ENCODE data around the gene FGF11. TPM values are rescaled to one million over a fixed set of nuclear protein-coding genes. Genes with fewer than 3 reads are reported as not detected.
A peak's percentile ranks its signal among the peaks of the same experiment; 100 is the strongest.

The FGF11 gene
- total and polyA plus RNA-seq, 2 donors (not counting 1 experiment from before 2014, with no cell fraction given), result 0.33 to 0.87 TPM

DNA sequence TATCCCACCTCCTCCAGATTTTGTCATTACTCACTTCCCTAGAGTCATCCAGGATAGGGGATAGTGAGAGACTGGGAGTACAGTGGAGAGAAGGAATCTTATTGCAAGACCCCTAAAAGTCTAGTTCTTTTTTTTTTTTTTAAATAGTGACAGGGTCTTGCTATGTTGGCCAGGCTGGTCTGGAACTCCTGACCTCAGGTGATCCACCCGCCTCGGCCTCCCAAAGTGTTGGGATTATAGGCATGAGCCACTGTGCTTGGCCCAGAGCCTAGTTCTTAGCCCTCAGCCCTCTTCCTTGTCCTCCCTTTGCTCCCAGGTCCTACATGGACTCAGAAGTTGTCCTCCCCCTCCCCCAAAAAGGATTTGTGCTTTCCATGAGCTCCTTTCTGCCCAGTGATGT lies 2.8 kb downstream of the FGF11 start:
- TF ChIP-seq EZH2 (IDR thresholded peaks at IDR 0.05; ENCODE audit: low read length, missing control alignments), result no peak
- TF ChIP-seq CTCF (conservative IDR thresholded peaks at IDR 0.05 in 1 of 2, IDR thresholded peaks at IDR 0.05 in 1 of 2; ENCODE audit: low read depth in 1 of 2, low read length in 2 of 2), result no peak
- DNase-seq (ENCODE audit: low read depth in 2 of 2), result no peak
- H3K79me2 ChIP-seq (ENCODE audit: control insufficient read depth, insufficient read depth, low read length), result no peaks in the 10 kb centered on the region
- no peak overlapping the region for H2AFZ ChIP-seq (ENCODE audit: low read length)
- no peaks in the 10 kb centered on the region for H3K36me3 ChIP-seq (ENCODE audit: control insufficient read depth, insufficient read depth, low read length)
- H3K4me1 ChIP-seq (ENCODE audit: control insufficient read depth, extremely low read depth, insufficient read depth, low read length), result peaks cover 18% of the 10 kb centered on the region
- no peak overlapping the region for H3K4me2 ChIP-seq (ENCODE audit: extremely low read depth, insufficient read depth, low read length)
- no peak overlapping the region for H3K27ac ChIP-seq (ENCODE audit: insufficient read depth, low read length)
- H3K9ac ChIP-seq (ENCODE audit: insufficient read depth, low read length), result no peak overlapping the region
- H3K9me3 ChIP-seq (ENCODE audit: control insufficient read depth, insufficient read depth, low read depth, low read length), result no peaks in the 10 kb centered on the region
- H3K27me3 ChIP-seq (ENCODE audit: control insufficient read depth, insufficient read depth, low read length), result peaks cover 35% of the 10 kb centered on the region
- no peak overlapping the region for H3K4me3 ChIP-seq (replicated peaks in 1 of 4; ENCODE audit: control extremely low read depth in 1 of 4, insufficient read depth in 1 of 4, low read depth in 3 of 4, low read length in 4 of 4)
- no peaks in the 10 kb centered on the region for H4K20me1 ChIP-seq (ENCODE audit: control insufficient read depth, extremely low read depth, insufficient read depth, low read length)

- H3K9ac ChIP-seq (ENCODE audit: insufficient read depth, low read length), result no peak overlapping the region
Observed at GRCh38 chr17:7443499-7444485, 4.5 kb downstream of the FGF11 start.

More at GRCh38 chr17:7443499-7444485, 4.5 kb downstream of the FGF11 start:
- H3K27ac ChIP-seq (ENCODE audit: insufficient read depth, low read length), result no peak overlapping the region
- DNase-seq (ENCODE audit: low read depth in 2 of 2), result peak; percentile 52 to 72
- H3K36me3 ChIP-seq (ENCODE audit: control insufficient read depth, insufficient read depth, low read length), result no peaks in the 10 kb centered on the region
- H3K4me3 ChIP-seq (replicated peaks in 1 of 4; ENCODE audit: control extremely low read depth in 1 of 4, insufficient read depth in 1 of 4, low read depth in 3 of 4, low read length in 4 of 4), result no peak overlapping the region
- H2AFZ ChIP-seq (ENCODE audit: low read length), result no peak overlapping the region
- no peaks in the 10 kb centered on the region for H3K9me3 ChIP-seq (ENCODE audit: control insufficient read depth, insufficient read depth, low read depth, low read length)
- no peaks in the 10 kb centered on the region for H3K79me2 ChIP-seq (ENCODE audit: control insufficient read depth, insufficient read depth, low read length)
- peaks cover 31% of the 10 kb centered on the region for H3K27me3 ChIP-seq (ENCODE audit: control insufficient read depth, insufficient read depth, low read length)
- no peak for TF ChIP-seq EZH2 (IDR thresholded peaks at IDR 0.05; ENCODE audit: low read length, missing control alignments)
- TF ChIP-seq CTCF (conservative IDR thresholded peaks at IDR 0.05 in 1 of 2, IDR thresholded peaks at IDR 0.05 in 1 of 2; ENCODE audit: low read depth in 1 of 2, low read length in 2 of 2), result no peak
- H4K20me1 ChIP-seq (ENCODE audit: control insufficient read depth, extremely low read depth, insufficient read depth, low read length), result no peaks in the 10 kb centered on the region
- H3K4me2 ChIP-seq (ENCODE audit: extremely low read depth, insufficient read depth, low read length), result no peak overlapping the region
- H3K4me1 ChIP-seq (ENCODE audit: control insufficient read depth, extremely low read depth, insufficient read depth, low read length), result peaks cover 15% of the 10 kb centered on the region
